Endothelial cell of umbilical vein (primary cell): ENCODE measurements around the gene SLC22A23. TPM values are rescaled to one million over a fixed set of nuclear protein-coding genes. Genes with fewer than 3 reads are reported as not detected.

Experiments used
- BruUV-seq: library from RNA; stranded (reverse); fragments of 400-500 nt; replicated peaks from 2 replicates; lab custom pipeline; 2021; lab: Mats Ljungman, UMichigan
- CTCF ChIA-PET: fragments of 300-600, 350-600 bp; sonication (Branson Sonifier 250); formaldehyde crosslinking; loops from one replicate; lab custom pipeline; 2021; ENCODE audit warnings: antibody characterized with exemption, inconsistent platforms; lab: Charles Lee
- POLR2A ChIA-PET: fragments of 300-600, 350-600 bp; sonication (Branson Sonifier 250); formaldehyde crosslinking; loops from one replicate; lab custom pipeline; 2021; ENCODE audit warnings: antibody characterized with exemption, inconsistent platforms; lab: Charles Lee
- DNase-seq: peaks from one replicate; pipeline ENCODE4 v3.0.0-alpha.2; 2011; ENCODE audit warnings: low read depth, low spot score
- FAIRE-seq: peaks from 2 replicates; lab custom pipeline; 2011; peaks lifted over from hg19 to GRCh38; lab: Jason Lieb, UNC
- H2AFZ ChIP-seq: 2 replicates; pipeline ENCODE4 v1.6.0; 2012; ENCODE audit warnings: low read depth, low read length, control low read depth, inconsistent platforms
- H3K27ac ChIP-seq: 2 replicates; pipeline ENCODE4 v1.5.1; 2011; ENCODE audit warnings: low read depth, mild to moderate bottlenecking, control low read depth, low read length, moderate library complexity; ENCODE audit not compliant: insufficient read depth
- H3K27me3 ChIP-seq, 2 experiments: 2 replicates each; pipeline versions ENCODE4 v1.6.0 to v1.6.1; 2011; ENCODE audit warnings: low read length in 2 of 2, mixed read lengths in 1 of 2; ENCODE audit not compliant: control insufficient read depth in 2 of 2, insufficient read depth in 2 of 2
- H3K36me3 ChIP-seq, 2 experiments: 2 replicates in 1 of 2; 3 replicates in 1 of 2; pipeline ENCODE4 v1.5.1; 2011; ENCODE audit warnings: low read length in 2 of 2, mild to moderate bottlenecking in 1 of 2, moderate library complexity in 1 of 2; ENCODE audit not compliant: control insufficient read depth in 2 of 2, insufficient read depth in 2 of 2; ENCODE audit errors: extremely low read depth in 1 of 2
- H3K4me1 ChIP-seq: 3 replicates; pipeline ENCODE4 v1.5.1; 2011; ENCODE audit warnings: mild to moderate bottlenecking, low read length; ENCODE audit not compliant: control insufficient read depth, insufficient read depth; ENCODE audit errors: extremely low read depth
- H3K4me2 ChIP-seq: 2 replicates; pipeline ENCODE4 v1.6.1; 2011; ENCODE audit warnings: low read length, control low read depth, mixed read lengths; ENCODE audit not compliant: insufficient read depth
- H3K4me3 ChIP-seq, 3 experiments: fragments of 200-600 bp in 1 of 3; sonication (generic), shearing (Covaris generic) in 1 of 3; replicated peaks in 1 of 3; 2 replicates each; pipeline ENCODE4 v1.5.1; 2011 to 2016; ENCODE audit warnings: control low read depth in 3 of 3, low read length in 3 of 3, mild to moderate bottlenecking in 2 of 3, inconsistent platforms in 1 of 3, low read depth in 1 of 3, moderate library complexity in 1 of 3; ENCODE audit not compliant: insufficient read depth in 1 of 3
- H3K79me2 ChIP-seq: 2 replicates; pipeline ENCODE4 v1.6.0; 2012; ENCODE audit warnings: low read length, inconsistent platforms; ENCODE audit not compliant: control insufficient read depth, insufficient read depth
- H3K9ac ChIP-seq: replicated peaks from 2 replicates; pipeline ENCODE3; 2011; ENCODE audit warnings: low read length, control low read depth; ENCODE audit not compliant: insufficient read depth; ENCODE audit errors: extremely low read depth
- H3K9me1 ChIP-seq: replicated peaks from 3 replicates; pipeline ENCODE4 v1.6.0; 2011; ENCODE audit warnings: mild to moderate bottlenecking, low read length; ENCODE audit not compliant: control insufficient read depth, insufficient read depth; ENCODE audit errors: extremely low read depth
- H3K9me3 ChIP-seq: replicated peaks from 2 replicates; pipeline ENCODE4 v1.5.1; 2012; ENCODE audit warnings: low read length, inconsistent platforms; ENCODE audit not compliant: control insufficient read depth, insufficient read depth
- H4K20me1 ChIP-seq: replicated peaks from 2 replicates; pipeline ENCODE3; 2011; ENCODE audit warnings: mild to moderate bottlenecking, low read length; ENCODE audit not compliant: control insufficient read depth, insufficient read depth; ENCODE audit errors: extremely low read depth
- CTCF ChIP-seq, 2 donors: IDR thresholded peaks; 1 replicate in 1 of 2; 2 replicates in 1 of 2; pipeline ENCODE4 v1.5.1; 2011; ENCODE audit warnings: low read length in 2 of 2, mild to moderate bottlenecking in 2 of 2, moderate library complexity in 2 of 2, control low read depth in 1 of 2, inconsistent platforms in 1 of 2, low read depth in 1 of 2; ENCODE audit not compliant: insufficient read depth in 1 of 2; ENCODE audit errors: extremely low read depth in 1 of 2
- EZH2 ChIP-seq: IDR thresholded peaks from 2 replicates; pipeline ENCODE4 v1.6.1; 2012; ENCODE audit warnings: borderline replicate concordance, low read depth, mild to moderate bottlenecking, moderate library complexity, low read length, inconsistent platforms; ENCODE audit not compliant: severe bottlenecking
- FOS ChIP-seq: IDR thresholded peaks from 2 replicates; pipeline ENCODE4 v1.6.1; 2011; ENCODE audit warnings: mild to moderate bottlenecking, low read length, moderate library complexity, borderline replicate concordance; ENCODE audit not compliant: insufficient read depth
- GATA2 ChIP-seq: IDR thresholded peaks from 2 replicates; pipeline ENCODE4 v1.7.0; 2011; ENCODE audit warnings: low read depth, mild to moderate bottlenecking, moderate library complexity, mixed read lengths, low read length; ENCODE audit not compliant: insufficient read length, insufficient read depth
- JUN ChIP-seq: IDR thresholded peaks from 2 replicates; pipeline ENCODE4 v1.6.1; 2011; ENCODE audit warnings: borderline replicate concordance, low read depth; ENCODE audit not compliant: insufficient read length, insufficient read depth
- MYC ChIP-seq: IDR thresholded peaks from one replicate; pipeline ENCODE4 v1.6.1; 2011; ENCODE audit warnings: mild to moderate bottlenecking, low read depth, low read length
- POLR2A ChIP-seq: IDR thresholded peaks from 2 replicates; pipeline ENCODE4 v1.6.1; 2012; ENCODE audit warnings: low read depth, mild to moderate bottlenecking, control low read depth, low read length
- POLR2AphosphoS5 ChIP-seq: IDR thresholded peaks from 2 replicates; pipeline ENCODE4 v1.6.1; 2012; ENCODE audit warnings: low read depth, mild to moderate bottlenecking, control low read depth, low read length, moderate library complexity; ENCODE audit not compliant: insufficient read depth
- dilution Hi-C: fragments of 300-500 bp; cut with MboI; formaldehyde crosslinking; loops from one replicate; pipeline ENCODE4 v1.15.0; 2019; ENCODE audit warnings: low sequenced_read_pairs; ENCODE audit not compliant: extremely low pct_ligation_motif_present
- intact Hi-C: fragments of 100-400 bp; cut with micrococcal nuclease; formaldehyde crosslinking; loops from one replicate; pipeline ENCODE4 v1.10.0; 2022
- polyA plus RNA-seq, 4 experiments: library from polyadenylated mRNA; depleted of rRNA in 3 of 4; stranded (reverse) in 3 of 4; unstranded in 1 of 4; fragments of >200 nt; gene quantifications; 2 replicates each; pipeline versions ENCODE4 v1.2.1 to v1.2.3, GENCODE V29; 2011 to 2012; ENCODE audit warnings: missing spikeins in 1 of 4
- total RNA-seq: library from RNA; stranded (reverse); gene quantifications from 2 replicates; pipeline ENCODE4 v1.2.3, GENCODE V29; 2021
- TF ChIP-seq, protein P1 (sequence below): IDR thresholded peaks from 2 replicates; pipeline ENCODE4 v1.6.1; 2011; ENCODE audit not compliant: insufficient read depth, insufficient read length

The SLC22A23 gene
- total and polyA plus RNA-seq, 2 donors (not counting 3 experiments of a cell fraction or from before 2014, with no cell fraction given): 4.2 to 14.3 TPM

DNA sequence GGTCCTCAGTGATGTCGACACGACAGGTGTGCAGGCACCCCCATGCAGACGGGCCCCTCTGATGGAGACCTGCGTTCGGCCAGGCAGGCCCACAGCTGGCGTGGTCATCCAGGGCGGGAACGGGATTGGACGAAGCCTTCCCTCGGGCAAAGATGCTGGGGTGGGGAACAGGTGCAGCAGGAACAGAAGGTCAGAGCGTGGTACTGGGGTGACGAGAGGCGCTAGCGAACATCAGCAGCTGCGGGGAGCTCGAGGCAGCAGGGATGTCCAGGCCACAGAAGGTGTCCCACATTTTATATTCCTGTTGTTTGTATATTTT is 96.2 kb downstream of the SLC22A23 start:
- Histone ChIP-seq H3K4me1 (peaks cover 6% of the 10 kb centered on the region), H3K4me3 (no peak overlapping the region), H4K20me1 (no peaks in the 10 kb centered on the region), H3K9me3 (no peaks in the 10 kb centered on the region), H2AFZ (no peak overlapping the region), H3K36me3 (no peaks in the 10 kb centered on the region), H3K9ac (no peak overlapping the region), H3K79me2 (no peaks in the 10 kb centered on the region), H3K4me2 (no peak overlapping the region), H3K9me1 (no peaks in the 10 kb centered on the region), H3K27me3 (no peaks in the 10 kb centered on the region), H3K27ac (no peak overlapping the region)
- ChIA-PET CTCF (no interaction called here), POLR2A (no interaction called here)
- intact Hi-C loops (no loop called here), dilution Hi-C loops (no loop called here)
- DNase-seq: no peak
- FAIRE-seq: no peak
- no TSS peak for BruUV-seq
- no peak for TF ChIP-seq MYC
- no peak for TF ChIP-seq POLR2AphosphoS5
- TF ChIP-seq FOS: no peak
- TF ChIP-seq EZH2: no peak
- TF ChIP-seq GATA2: no peak
- TF ChIP-seq CTCF (IDR thresholded peaks at IDR 0.05; ENCODE audit: extremely low read depth in 1 of 2, insufficient read depth in 1 of 2, low read depth in 1 of 2, low read length in 2 of 2): no peak
- no peak for TF ChIP-seq POLR2A
- TF ChIP-seq, protein P1, sequence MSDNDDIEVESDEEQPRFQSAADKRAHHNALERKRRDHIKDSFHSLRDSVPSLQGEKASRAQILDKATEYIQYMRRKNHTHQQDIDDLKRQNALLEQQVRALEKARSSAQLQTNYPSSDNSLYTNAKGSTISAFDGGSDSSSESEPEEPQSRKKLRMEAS: no peak
- TF ChIP-seq JUN: no peak
